Neuronal stem cell (in vitro differentiated cells): ENCODE results near the gene TAF11L3.
"Not testable (repeated sequence)": the region's sequence is repeated elsewhere in the genome, so short reads cannot be mapped to it uniquely, and the experiment has no call there.

Source experiments
- DNase-seq: peaks from one replicate; pipeline ENCODE4 v3.0.0-alpha.2; 2013; ENCODE audit warnings: low spot score
- H2AFZ ChIP-seq: one replicate; pipeline ENCODE4 v1.6.1; 2013; ENCODE audit warnings: mild to moderate bottlenecking, low read length, inconsistent platforms
- H2AK5ac ChIP-seq: 2 replicates; pipeline ENCODE4 v1.6.1; 2013; ENCODE audit warnings: low read depth, mild to moderate bottlenecking, inconsistent platforms, low read length, moderate library complexity, mixed read lengths
- H2BK120ac ChIP-seq: 2 replicates; pipeline ENCODE4 v1.6.1; 2013; ENCODE audit warnings: low read depth, mild to moderate bottlenecking, inconsistent platforms, low read length, moderate library complexity, mixed read lengths
- H2BK12ac ChIP-seq: one replicate; pipeline ENCODE4 v1.6.1; 2013; ENCODE audit warnings: low read length, inconsistent platforms
- H2BK15ac ChIP-seq: 2 replicates; pipeline ENCODE4 v1.6.1; 2013; ENCODE audit warnings: mild to moderate bottlenecking, low read length, inconsistent platforms, mixed read lengths
- H2BK5ac ChIP-seq: one replicate; pipeline ENCODE4 v1.6.1; 2013; ENCODE audit warnings: inconsistent platforms, mild to moderate bottlenecking, low read length, moderate library complexity
- H3K14ac ChIP-seq: one replicate; pipeline ENCODE4 v1.6.1; 2013; ENCODE audit warnings: low read length, inconsistent platforms
- H3K18ac ChIP-seq: 2 replicates; pipeline ENCODE4 v1.6.1; 2013; ENCODE audit warnings: low read length, inconsistent platforms
- H3K23ac ChIP-seq: 2 replicates; pipeline ENCODE4 v1.6.1; 2013; ENCODE audit warnings: low read depth, mild to moderate bottlenecking, mixed read lengths, low read length, inconsistent platforms; ENCODE audit not compliant: poor library complexity
- H3K27ac ChIP-seq: replicated peaks from 3 replicates; pipeline ENCODE4 v1.5.1; 2013; ENCODE audit warnings: low read length, inconsistent platforms
- H3K27me3 ChIP-seq, 3 experiments: 2 replicates each; pipeline ENCODE4 v1.6.1; 2013; ENCODE audit warnings: low read length in 3 of 3, mild to moderate bottlenecking in 2 of 3, inconsistent platforms in 1 of 3, low read depth in 1 of 3, mixed read lengths in 1 of 3, moderate library complexity in 1 of 3; ENCODE audit not compliant: control insufficient read depth in 3 of 3, insufficient read depth in 3 of 3
- H3K36me3 ChIP-seq, 2 donors: replicated peaks in 1 of 2; 2 replicates each; pipeline ENCODE4 v1.6.1; 2013; ENCODE audit warnings: low read length in 2 of 2; ENCODE audit not compliant: control insufficient read depth in 2 of 2, insufficient read depth in 2 of 2
- H3K4ac ChIP-seq: 2 replicates; pipeline ENCODE4 v1.6.1; 2013; ENCODE audit warnings: inconsistent platforms, mild to moderate bottlenecking, low read length, moderate library complexity
- H3K4me1 ChIP-seq, 2 donors: 1 replicate in 1 of 2; 2 replicates in 1 of 2; pipeline ENCODE4 v1.6.1; 2013; ENCODE audit warnings: low read length in 2 of 2, low read depth in 1 of 2; ENCODE audit not compliant: control insufficient read depth in 2 of 2, insufficient read depth in 1 of 2
- H3K4me2 ChIP-seq: one replicate; pipeline ENCODE4 v1.6.1; 2013; ENCODE audit warnings: mild to moderate bottlenecking, low read length, inconsistent platforms; ENCODE audit not compliant: insufficient read depth, poor library complexity, severe bottlenecking
- H3K4me3 ChIP-seq, 2 donors: 2 replicates each; pipeline ENCODE4 v1.5.1; 2013; ENCODE audit warnings: low read length in 2 of 2, mild to moderate bottlenecking in 2 of 2, inconsistent platforms in 1 of 2, moderate library complexity in 1 of 2
- H3K79me1 ChIP-seq: one replicate; pipeline ENCODE4 v1.6.1; 2013; ENCODE audit warnings: low read depth, mild to moderate bottlenecking, inconsistent platforms, low read length, moderate library complexity
- H3K9ac ChIP-seq: one replicate; pipeline ENCODE4 v1.6.1; 2013; ENCODE audit warnings: mild to moderate bottlenecking, low read depth, low read length, inconsistent platforms; ENCODE audit not compliant: poor library complexity
- H3K9me3 ChIP-seq, 2 donors: replicated peaks in 1 of 2; 2 replicates each; pipeline versions ENCODE3 to v1.6.1; 2013; ENCODE audit warnings: low read length in 2 of 2, mild to moderate bottlenecking in 2 of 2, inconsistent platforms in 1 of 2, low read depth in 1 of 2, mixed read lengths in 1 of 2, moderate library complexity in 1 of 2; ENCODE audit not compliant: control insufficient read depth in 2 of 2, insufficient read depth in 1 of 2
- H4K8ac ChIP-seq: one replicate; pipeline ENCODE4 v1.6.1; 2013; ENCODE audit warnings: low read depth, mild to moderate bottlenecking, inconsistent platforms, low read length, moderate library complexity
- H4K91ac ChIP-seq: one replicate; pipeline ENCODE4 v1.6.1; 2013; ENCODE audit warnings: low read length, low read depth, mild to moderate bottlenecking, inconsistent platforms; ENCODE audit not compliant: poor library complexity
- WGBS, 2 donors: extraction: QIAGEN DNeasy Blood & Tissue Kit; methylation state at CpG; one replicate each; pipeline ENCODE4 v1.1.7; 2013; ENCODE audit warnings: missing lambda C conversion rate in 2 of 2, mixed read lengths in 1 of 2; ENCODE audit not compliant: insufficient read length in 2 of 2, insufficient replicate concordance in 1 of 2; ENCODE audit errors: extremely low coverage in 2 of 2; 5-methylcytosine and 5-hydroxymethylcytosine counted together

TAF11L3 gene

DNA sequence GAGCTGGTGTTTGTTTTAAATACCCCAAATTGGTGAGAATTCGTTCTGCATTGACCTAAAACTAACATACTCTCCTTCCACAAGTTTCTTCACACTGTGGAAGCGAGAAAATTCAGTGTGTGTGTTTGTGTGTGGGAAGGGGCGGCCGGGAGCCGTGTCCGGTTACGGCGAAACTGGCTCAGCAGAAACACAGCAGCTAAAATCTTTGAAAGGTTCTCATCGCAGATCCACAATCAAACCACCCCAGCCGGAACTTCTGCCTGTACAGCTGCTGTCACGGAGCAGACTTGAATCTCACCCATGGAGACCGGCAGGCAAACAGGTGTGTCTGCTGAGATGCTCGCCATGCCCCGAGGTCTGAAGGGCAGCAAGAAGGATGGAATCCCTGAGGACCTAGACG lies 3.3 kb downstream of the TAF11L3 start, which contains the start of gene TAF11L4:
Gene TAF11L4, plus strand, starts transcription at position 301 of the 400 bp plus-strand sequence.
- WGBS, 2 donors = no CpG with 5 or more reads among the region's 15 CpGs

DNA sequence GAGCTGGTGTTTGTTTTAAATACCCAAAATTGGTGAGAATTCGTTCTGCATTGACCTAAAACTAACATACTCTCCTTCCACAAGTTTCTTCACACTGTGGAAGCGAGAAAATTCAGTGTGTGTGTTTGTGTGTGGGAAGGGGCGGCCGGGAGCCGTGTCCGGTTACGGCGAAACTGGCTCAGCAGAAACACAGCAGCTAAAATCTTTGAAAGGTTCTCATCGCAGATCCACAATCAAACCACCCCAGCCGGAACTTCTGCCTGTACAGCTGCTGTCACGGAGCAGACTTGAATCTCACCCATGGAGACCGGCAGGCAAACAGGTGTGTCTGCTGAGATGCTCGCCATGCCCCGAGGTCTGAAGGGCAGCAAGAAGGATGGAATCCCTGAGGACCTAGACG lies 6.8 kb downstream of the TAF11L3 start, which contains the start of gene TAF11L5:
Gene TAF11L5, plus strand, starts transcription at position 301 of the 400 bp plus-strand sequence.
- not testable (repeated sequence) for H2AFZ ChIP-seq, DNase-seq, H3K18ac ChIP-seq, H2BK5ac ChIP-seq, H3K9ac ChIP-seq, H2BK120ac ChIP-seq, H3K9me3 ChIP-seq, H4K91ac ChIP-seq, H4K8ac ChIP-seq, H3K27ac ChIP-seq, H3K4me1 ChIP-seq, H2BK15ac ChIP-seq, H3K36me3 ChIP-seq, H2AK5ac ChIP-seq, H3K14ac ChIP-seq, H3K4me3 ChIP-seq, H3K23ac ChIP-seq, H3K27me3 ChIP-seq, H3K4me2 ChIP-seq, H2BK12ac ChIP-seq, H3K79me1 ChIP-seq, H3K4ac ChIP-seq
- no CpG with 5 or more reads among the region's 15 CpGs for WGBS, 2 donors

More for the DNA sequence above, 3.3 kb downstream of the TAF11L3 start, which contains the start of gene TAF11L4:
- H3K27me3 ChIP-seq, H3K4ac ChIP-seq, H4K8ac ChIP-seq, H3K4me3 ChIP-seq, H3K9ac ChIP-seq, H2BK15ac ChIP-seq, H2BK120ac ChIP-seq, H3K27ac ChIP-seq, H2BK5ac ChIP-seq, H3K4me2 ChIP-seq, H3K36me3 ChIP-seq, H3K4me1 ChIP-seq, H2AK5ac ChIP-seq, H4K91ac ChIP-seq, H2AFZ ChIP-seq, DNase-seq, H3K79me1 ChIP-seq, H3K9me3 ChIP-seq, H3K23ac ChIP-seq, H3K14ac ChIP-seq, H2BK12ac ChIP-seq, H3K18ac ChIP-seq: not testable (repeated sequence)

DNA sequence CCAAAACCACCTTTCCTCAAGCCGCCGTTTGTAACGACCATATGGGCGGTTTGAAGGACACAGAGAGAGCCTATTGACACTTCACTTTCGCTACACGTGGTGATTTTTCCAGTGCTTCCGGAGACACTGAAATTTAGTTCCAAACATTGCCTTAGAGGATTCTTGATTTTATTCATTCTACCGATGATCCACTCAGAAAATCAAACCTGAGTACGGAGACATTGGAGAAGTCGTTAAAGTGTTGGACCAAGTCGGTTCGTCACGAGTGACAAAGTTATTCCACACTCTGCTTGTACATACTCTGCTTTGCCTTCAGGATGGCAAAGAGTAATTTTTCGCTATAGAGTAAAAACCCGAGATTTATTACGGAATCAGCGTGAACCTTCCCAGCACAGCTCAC lies 8.3 kb downstream of the TAF11L3 start:
- H3K9ac ChIP-seq, H3K4me2 ChIP-seq, H2BK15ac ChIP-seq, H3K79me1 ChIP-seq, H4K91ac ChIP-seq, H3K23ac ChIP-seq, H3K4me1 ChIP-seq, H3K27ac ChIP-seq, H2AFZ ChIP-seq, H2BK12ac ChIP-seq, H3K14ac ChIP-seq, H2BK5ac ChIP-seq, H3K36me3 ChIP-seq, H4K8ac ChIP-seq, H3K4me3 ChIP-seq, H3K9me3 ChIP-seq, H3K4ac ChIP-seq, H2BK120ac ChIP-seq, H3K27me3 ChIP-seq, H3K18ac ChIP-seq, H2AK5ac ChIP-seq: not testable (repeated sequence)
- WGBS, 2 donors = no CpG with 5 or more reads among the region's 17 CpGs
- peak; percentile 17 for DNase-seq

DNA sequence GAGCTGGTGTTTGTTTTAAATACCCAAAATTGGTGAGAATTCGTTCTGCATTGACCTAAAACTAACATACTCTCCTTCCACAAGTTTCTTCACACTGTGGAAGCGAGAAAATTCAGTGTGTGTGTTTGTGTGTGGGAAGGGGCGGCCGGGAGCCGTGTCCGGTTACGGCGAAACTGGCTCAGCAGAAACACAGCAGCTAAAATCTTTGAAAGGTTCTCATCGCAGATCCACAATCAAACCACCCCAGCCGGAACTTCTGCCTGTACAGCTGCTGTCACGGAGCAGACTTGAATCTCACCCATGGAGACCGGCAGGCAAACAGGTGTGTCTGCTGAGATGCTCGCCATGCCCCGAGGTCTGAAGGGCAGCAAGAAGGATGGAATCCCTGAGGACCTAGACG lies 10.2 kb downstream of the TAF11L3 start, which contains the start of gene TAF11L6:
Gene TAF11L6, plus strand, starts transcription at position 301 of the 400 bp plus-strand sequence.
- H2BK5ac ChIP-seq, H3K14ac ChIP-seq, H2BK12ac ChIP-seq, H4K91ac ChIP-seq, H4K8ac ChIP-seq, H3K4me2 ChIP-seq, H3K9ac ChIP-seq, H2BK120ac ChIP-seq, H3K4me1 ChIP-seq, H3K9me3 ChIP-seq, H2BK15ac ChIP-seq, H3K23ac ChIP-seq, H3K4ac ChIP-seq, H2AFZ ChIP-seq, H3K18ac ChIP-seq, H3K27me3 ChIP-seq, H3K79me1 ChIP-seq, DNase-seq, H3K27ac ChIP-seq, H3K4me3 ChIP-seq, H2AK5ac ChIP-seq, H3K36me3 ChIP-seq: not testable (repeated sequence)
- no CpG with 5 or more reads among the region's 15 CpGs for WGBS, 2 donors
